ENCODE measurements around the gene MED4.

Gene MED4

GRCh38 chr13:48094781-48095502 is at the start of gene MED4:
Gene MED4, minus strand, starts transcription at chr13:48095104. Its CDS starts 26 bp downstream, at chr13:48095078.
- DNase-seq, result peak; percentile 96 to 98
- TF ChIP-seq POLR2A (IDR thresholded peaks at IDR 0.05; ENCODE audit: low read length) (peak; percentile 94), GATA1 (IDR thresholded peaks at IDR 0.05; ENCODE audit: low read depth, low read length) (no peak)

- no peak for TF ChIP-seq GATA1 (IDR thresholded peaks at IDR 0.05; ENCODE audit: low read depth, low read length)
- TF ChIP-seq POLR2A (IDR thresholded peaks at IDR 0.05; ENCODE audit: low read length), result no peak
- DNase-seq, result no peak
These were observed 49.6 kb upstream of the MED4 start for GRCh38 chr13:48144413-48145035.

GRCh38 chr13:48142436-48142835 is 47.5 kb upstream of the MED4 start:
- TF ChIP-seq GATA1 (IDR thresholded peaks at IDR 0.05; ENCODE audit: low read depth, low read length) (no peak), POLR2A (IDR thresholded peaks at IDR 0.05; ENCODE audit: low read length) (no peak)
- DNase-seq, result no peak

- DNase-seq, result peak in 1 of 2 experiments; percentile 13
- TF ChIP-seq POLR2A (IDR thresholded peaks at IDR 0.05; ENCODE audit: low read length), result no peak
- no peak for TF ChIP-seq GATA1 (IDR thresholded peaks at IDR 0.05; ENCODE audit: low read depth, low read length)
These were observed 43.4 kb upstream of the MED4 start for GRCh38 chr13:48138270-48138669.

GRCh38 chr13:48132961-48133360 is 38.1 kb upstream of the MED4 start:
- TF ChIP-seq GATA1 (IDR thresholded peaks at IDR 0.05; ENCODE audit: low read depth, low read length) (no peak), POLR2A (IDR thresholded peaks at IDR 0.05; ENCODE audit: low read length) (no peak)
- no peak for DNase-seq

GRCh38 chr13:48131533-48131932 is 36.6 kb upstream of the MED4 start:
- no peak for DNase-seq
- TF ChIP-seq GATA1 (IDR thresholded peaks at IDR 0.05; ENCODE audit: low read depth, low read length), result no peak
- TF ChIP-seq POLR2A (IDR thresholded peaks at IDR 0.05; ENCODE audit: low read length), result no peak

- peak; percentile 66 to 79 for DNase-seq
- TF ChIP-seq GATA1 (IDR thresholded peaks at IDR 0.05; ENCODE audit: low read depth, low read length), result no peak
- no peak for TF ChIP-seq POLR2A (IDR thresholded peaks at IDR 0.05; ENCODE audit: low read length)
These were observed 32.3 kb upstream of the MED4 start for GRCh38 chr13:48126944-48127830.

GRCh38 chr13:48125794-48126228 is 30.9 kb upstream of the MED4 start:
- TF ChIP-seq GATA1 (IDR thresholded peaks at IDR 0.05; ENCODE audit: low read depth, low read length) (no peak), POLR2A (IDR thresholded peaks at IDR 0.05; ENCODE audit: low read length) (no peak)
- DNase-seq, result no peak

GRCh38 chr13:48123812-48124211 is 28.9 kb upstream of the MED4 start:
- DNase-seq, result no peak
- TF ChIP-seq GATA1 (IDR thresholded peaks at IDR 0.05; ENCODE audit: low read depth, low read length) (no peak), POLR2A (IDR thresholded peaks at IDR 0.05; ENCODE audit: low read length) (no peak)

- no peak for TF ChIP-seq GATA1 (IDR thresholded peaks at IDR 0.05; ENCODE audit: low read depth, low read length)
- TF ChIP-seq POLR2A (IDR thresholded peaks at IDR 0.05; ENCODE audit: low read length), result no peak
- DNase-seq, result no peak
These were observed 26.8 kb upstream of the MED4 start for GRCh38 chr13:48121733-48122132.

- TF ChIP-seq GATA1 (IDR thresholded peaks at IDR 0.05; ENCODE audit: low read depth, low read length), result no peak
- no peak for TF ChIP-seq POLR2A (IDR thresholded peaks at IDR 0.05; ENCODE audit: low read length)
- no peak for DNase-seq
These were observed 25.3 kb upstream of the MED4 start for GRCh38 chr13:48120241-48120640.

GRCh38 chr13:48118030-48118429 is 23.1 kb upstream of the MED4 start:
- TF ChIP-seq POLR2A (IDR thresholded peaks at IDR 0.05; ENCODE audit: low read length), result no peak
- no peak for TF ChIP-seq GATA1 (IDR thresholded peaks at IDR 0.05; ENCODE audit: low read depth, low read length)
- DNase-seq, result no peak

- no peak for DNase-seq
- TF ChIP-seq POLR2A (IDR thresholded peaks at IDR 0.05; ENCODE audit: low read length) (no peak), GATA1 (IDR thresholded peaks at IDR 0.05; ENCODE audit: low read depth, low read length) (no peak)
These were observed 21.9 kb upstream of the MED4 start for GRCh38 chr13:48116808-48117207.

- no peak for TF ChIP-seq POLR2A (IDR thresholded peaks at IDR 0.05; ENCODE audit: low read length)
- no peak for TF ChIP-seq GATA1 (IDR thresholded peaks at IDR 0.05; ENCODE audit: low read depth, low read length)
- no peak for DNase-seq
These were observed 18.8 kb upstream of the MED4 start for GRCh38 chr13:48113756-48114130.

All from erythroblast (primary cell).